ENCODE results near the gene LIPG.
"Not testable (repeated sequence)": the region's sequence is repeated elsewhere in the genome, so short reads cannot be mapped to it uniquely, and the experiment has no call there.

LIPG gene

GRCh38 chr18:49580279-49580678 lies 18.4 kb downstream of the LIPG start:
- POLR2A ChIA-PET, result no interaction called here
- CTCF ChIA-PET, result no interaction called here

GRCh38 chr18:49581371-49581770 lies 19.5 kb downstream of the LIPG start:
- POLR2A ChIA-PET, result interaction anchor here (0.6 kb wide), 1 partner anchor 9 kb away, joined by 8 read pairs; no protein-coding TSS in a partner anchor
- H3K4me3 ChIP-seq (ENCODE audit: low read depth, low read length), result no peak overlapping the region
- TF ChIP-seq ZNF510 (tag by site-specific recombination; IDR thresholded peaks at IDR 0.05; ENCODE audit: insufficient replicate concordance) (no peak), TRIM28 (IDR thresholded peaks at IDR 0.05; ENCODE audit: borderline replicate concordance, low read length) (no peak), ZNF16 (tag by site-specific recombination; IDR thresholded peaks at IDR 0.05; ENCODE audit: low read depth) (no peak), ZEB2 (tag by site-specific recombination; IDR thresholded peaks at IDR 0.05) (no peak), ZFP41 (tag by site-specific recombination; IDR thresholded peaks at IDR 0.05; ENCODE audit: borderline replicate concordance) (no peak), SP3 (tag by site-specific recombination; IDR thresholded peaks at IDR 0.05) (no peak), ZBTB48 (tag by site-specific recombination; IDR thresholded peaks at IDR 0.05) (no peak), HOXD13 (CRISPR knock-in tag; IDR thresholded peaks at IDR 0.05; ENCODE audit: borderline replicate concordance) (no peak), ZNF175 (tag by site-specific recombination; IDR thresholded peaks at IDR 0.05) (no peak), ZNF423 (tag by site-specific recombination; IDR thresholded peaks at IDR 0.05) (no peak), KLF1 (tag by site-specific recombination; IDR thresholded peaks at IDR 0.05) (no peak), ZNF335 (tag by site-specific recombination; conservative IDR thresholded peaks at IDR 0.05) (no peak)
- H3K36me3 ChIP-seq (ENCODE audit: control insufficient read depth in 2 of 2, insufficient read depth in 1 of 2, low read length in 2 of 2), result no peaks in the 10 kb centered on the region
- no peaks in the 10 kb centered on the region for H3K9me3 ChIP-seq (ENCODE audit: control insufficient read depth, insufficient read depth, low read depth, low read length)
- CTCF ChIA-PET, result interaction anchor here (1.2 kb wide), 1 partner anchor 65 kb away, joined by 3 read pairs; no protein-coding TSS in a partner anchor
- no peak overlapping the region for H3K27ac ChIP-seq (ENCODE audit: extremely low read depth, low read depth, low read length)
- H3K4me1 ChIP-seq (ENCODE audit: control insufficient read depth, insufficient read depth, low read length), result peaks cover 4% of the 10 kb centered on the region

More at GRCh38 chr18:49580279-49580678, 18.4 kb downstream of the LIPG start:
- Histone ChIP-seq H3K27ac (ENCODE audit: extremely low read depth, low read depth, low read length) (no peak overlapping the region), H3K4me1 (ENCODE audit: control insufficient read depth, insufficient read depth, low read length) (no peaks in the 10 kb centered on the region; the same call in 1 of the 2 replicates), H3K36me3 (ENCODE audit: control insufficient read depth in 2 of 2, insufficient read depth in 1 of 2, low read length in 2 of 2) (no peaks in the 10 kb centered on the region), H3K9me3 (ENCODE audit: control insufficient read depth, insufficient read depth, low read depth, low read length) (no peaks in the 10 kb centered on the region), H3K4me3 (ENCODE audit: low read depth, low read length) (no peak overlapping the region)
- TF ChIP-seq ZNF664 (tag by site-specific recombination; IDR thresholded peaks at IDR 0.05) (no peak), SP2 (tag by site-specific recombination; IDR thresholded peaks at IDR 0.05) (no peak), ZNF510 (tag by site-specific recombination; IDR thresholded peaks at IDR 0.05; ENCODE audit: insufficient replicate concordance) (no peak), ZIC2 (tag by site-specific recombination; IDR thresholded peaks at IDR 0.05) (no peak), ZNF704 (tag by site-specific recombination; IDR thresholded peaks at IDR 0.05) (no peak), ZFP41 (tag by site-specific recombination; IDR thresholded peaks at IDR 0.05; ENCODE audit: borderline replicate concordance) (no peak)

- Histone ChIP-seq H3K27ac (ENCODE audit: extremely low read depth, low read depth, low read length) (no peak overlapping the region), H3K9me3 (ENCODE audit: control insufficient read depth, insufficient read depth, low read depth, low read length) (no peaks in the 10 kb centered on the region), H3K4me3 (ENCODE audit: low read depth, low read length) (no peak overlapping the region), H3K36me3 (ENCODE audit: control insufficient read depth in 2 of 2, insufficient read depth in 1 of 2, low read length in 2 of 2) (no peaks in the 10 kb centered on the region; a peak in 1 of 3 replicates), H3K4me1 (ENCODE audit: control insufficient read depth, insufficient read depth, low read length) (peaks cover 4% of the 10 kb centered on the region)
- ChIA-PET POLR2A (no interaction called here), CTCF (interaction anchor here (0.7 to 1.2 kb wide), 2 partner anchors 187 to 1063 kb away, joined by 3 read pairs; no protein-coding TSS in a partner anchor)
- peak; percentile 40; the same call in 1 of the 2 replicates for TF ChIP-seq ZBTB20 (tag by site-specific recombination; IDR thresholded peaks at IDR 0.05)
- TF ChIP-seq ZNF157 (tag by site-specific recombination; IDR thresholded peaks at IDR 0.05), result peak; percentile 74
- no peak for TF ChIP-seq BCL11B (tag by site-specific recombination; IDR thresholded peaks at IDR 0.05; ENCODE audit: low read depth)
These were observed 20.7 kb downstream of the LIPG start for GRCh38 chr18:49582579-49582978.

- no peaks in the 10 kb centered on the region for H3K9me3 ChIP-seq (ENCODE audit: control insufficient read depth, insufficient read depth, low read depth, low read length)
- H3K4me1 ChIP-seq (ENCODE audit: control insufficient read depth, insufficient read depth, low read length), result peaks cover 4% of the 10 kb centered on the region
- H3K4me3 ChIP-seq (ENCODE audit: low read depth, low read length), result no peak overlapping the region
- CTCF ChIA-PET, result no interaction called here
- TF ChIP-seq MZF1 (tag by site-specific recombination; IDR thresholded peaks at IDR 0.05; ENCODE audit: borderline replicate concordance) (no peak), HOXC10 (CRISPR knock-in tag; IDR thresholded peaks at IDR 0.05) (no peak), OVOL3 (tag by site-specific recombination; IDR thresholded peaks at IDR 0.05) (no peak), ZNF24 (tag by site-specific recombination; IDR thresholded peaks at IDR 0.05) (no peak), ZNF704 (tag by site-specific recombination; IDR thresholded peaks at IDR 0.05) (no peak), ZNF529 (tag by site-specific recombination; IDR thresholded peaks at IDR 0.05; ENCODE audit: insufficient replicate concordance) (no peak), ZNF473 (tag by site-specific recombination; IDR thresholded peaks at IDR 0.05) (no peak), ZNF311 (tag by site-specific recombination; IDR thresholded peaks at IDR 0.05; ENCODE audit: borderline replicate concordance) (no peak)
- no peak overlapping the region for H3K27ac ChIP-seq (ENCODE audit: extremely low read depth, low read depth, low read length)
- POLR2A ChIA-PET, result no interaction called here
- no peaks in the 10 kb centered on the region; a peak in 1 of 3 replicates for H3K36me3 ChIP-seq (ENCODE audit: control insufficient read depth in 2 of 2, insufficient read depth in 1 of 2, low read length in 2 of 2)
These were observed 22.5 kb downstream of the LIPG start for GRCh38 chr18:49584394-49584793.

- H3K36me3 ChIP-seq (ENCODE audit: control insufficient read depth in 2 of 2, insufficient read depth in 1 of 2, low read length in 2 of 2); H3K27ac ChIP-seq (ENCODE audit: extremely low read depth, low read depth, low read length); POLR2A ChIA-PET; H3K4me1 ChIP-seq (ENCODE audit: control insufficient read depth, insufficient read depth, low read length); H3K4me3 ChIP-seq (ENCODE audit: low read depth, low read length); CTCF ChIA-PET; H3K9me3 ChIP-seq (ENCODE audit: control insufficient read depth, insufficient read depth, low read depth, low read length): not testable (repeated sequence)
These were observed 23.1 kb downstream of the LIPG start for GRCh38 chr18:49584951-49585350.
